Neural cell (in vitro differentiated cells): Measurements from ENCODE around the gene TCOF1. TPM values are rescaled to one million over a fixed set of nuclear protein-coding genes. Genes with fewer than 3 reads are reported as not detected.

Experiments used
- H2AFZ ChIP-seq: fragments of 200-600, 300-800 bp; sonication (generic), shearing (Covaris generic); 2 replicates; pipeline ENCODE4 v1.6.0; 2014; ENCODE audit warnings: low read depth, mild to moderate bottlenecking, antibody characterized with exemption, low read length, moderate library complexity
- H3F3A ChIP-seq: fragments of 200-600 bp; shearing (Covaris generic); 2 replicates; pipeline ENCODE4 v1.6.1; 2016; ENCODE audit warnings: mild to moderate bottlenecking, moderate library complexity, mixed read lengths, antibody characterized with exemption, low read length; ENCODE audit not compliant: insufficient read depth, poor library complexity, severe bottlenecking
- H3K27ac ChIP-seq: fragments of 200-600, 300-800 bp; sonication (generic), shearing (Covaris generic); 2 replicates; pipeline ENCODE4 v1.5.1; 2014; ENCODE audit warnings: mild to moderate bottlenecking, low read length, moderate library complexity
- H3K27me3 ChIP-seq: fragments of 300-800, 200-600 bp; sonication (generic), shearing (Covaris generic); 2 replicates; pipeline ENCODE4 v1.6.0; 2014; ENCODE audit warnings: mild to moderate bottlenecking, low read depth, low read length, moderate library complexity; ENCODE audit not compliant: insufficient read depth
- H3K36me3 ChIP-seq: fragments of 300-800, 200-600 bp; sonication (generic), shearing (Covaris generic); 2 replicates; pipeline ENCODE4 v1.5.1; 2014; ENCODE audit warnings: mild to moderate bottlenecking, antibody characterized with exemption, low read length, moderate library complexity; ENCODE audit not compliant: insufficient read depth
- H3K4me2 ChIP-seq: fragments of 300-800, 200-600 bp; sonication (generic), shearing (Covaris generic); 2 replicates; pipeline ENCODE4 v1.6.0; 2014; ENCODE audit warnings: mild to moderate bottlenecking, low read length
- H3K4me3 ChIP-seq: fragments of 300-800, 200-600 bp; sonication (generic), shearing (Covaris generic); 2 replicates; pipeline ENCODE4 v1.5.1; 2014; ENCODE audit warnings: mild to moderate bottlenecking, low read length, moderate library complexity
- H3K79me2 ChIP-seq: fragments of 200-600 bp; shearing (Covaris generic); replicated peaks from 2 replicates; pipeline ENCODE4 v1.6.0; 2014; ENCODE audit warnings: mild to moderate bottlenecking, low read length, moderate library complexity; ENCODE audit not compliant: insufficient read depth
- H3K9ac ChIP-seq: fragments of 300-800, 200-600 bp; sonication (generic), shearing (Covaris generic); 2 replicates; pipeline ENCODE4 v1.6.1; 2016; ENCODE audit warnings: mild to moderate bottlenecking, low read length, mixed read lengths
- H3K9me2 ChIP-seq: fragments of 200-600 bp; shearing (Covaris generic); 2 replicates; pipeline ENCODE4 v1.6.1; 2016; ENCODE audit warnings: mild to moderate bottlenecking, low read length, mixed read lengths; ENCODE audit not compliant: insufficient read depth
- H3K9me3 ChIP-seq: fragments of 200-600, 300-800 bp; sonication (generic), shearing (Covaris generic); 2 replicates; pipeline ENCODE4 v1.6.1; 2016; ENCODE audit warnings: mild to moderate bottlenecking, mixed run types, low read length, moderate library complexity, mixed read lengths
- H4K20me1 ChIP-seq: fragments of 200-600 bp; shearing (Covaris generic); 2 replicates; pipeline ENCODE4 v1.6.1; 2016; ENCODE audit warnings: mild to moderate bottlenecking, mixed run types; ENCODE audit not compliant: insufficient read depth
- CTCF ChIP-seq: fragments of 450-650 bp; IDR thresholded peaks from 2 replicates; pipeline ENCODE4 v1.5.1; 2014; ENCODE audit warnings: antibody characterized with exemption, mild to moderate bottlenecking, moderate library complexity; ENCODE audit not compliant: poor library complexity, severe bottlenecking
- EP300 ChIP-seq: fragments of 450-650 bp; conservative IDR thresholded peaks from 2 replicates; pipeline ENCODE4 v1.6.1; 2014; ENCODE audit warnings: antibody characterized with exemption, mild to moderate bottlenecking, moderate library complexity; ENCODE audit not compliant: poor library complexity, severe bottlenecking
- EZH2 ChIP-seq: fragments of 200-600, 300-800 bp; shearing (Covaris generic), sonication (generic); IDR thresholded peaks from 2 replicates; pipeline ENCODE4 v1.6.1; 2014; ENCODE audit warnings: antibody characterized with exemption, low read length, borderline replicate concordance, mild to moderate bottlenecking; ENCODE audit not compliant: insufficient read depth, poor library complexity, severe bottlenecking
- MXI1 ChIP-seq: fragments of 450-650 bp; conservative IDR thresholded peaks from 2 replicates; pipeline ENCODE4 v1.6.1; 2014; ENCODE audit warnings: antibody characterized with exemption, mild to moderate bottlenecking; ENCODE audit not compliant: poor library complexity, severe bottlenecking
- POLR2AphosphoS5 ChIP-seq: IDR thresholded peaks from 2 replicates; pipeline ENCODE4 v1.6.1; 2012
- RAD21 ChIP-seq: fragments of 450-650 bp; conservative IDR thresholded peaks from 2 replicates; pipeline ENCODE4 v1.6.1; 2014; ENCODE audit warnings: antibody characterized with exemption, mild to moderate bottlenecking, moderate library complexity
- SMC3 ChIP-seq: fragments of 450-650 bp; conservative IDR thresholded peaks from 2 replicates; pipeline ENCODE4 v1.6.1; 2014; ENCODE audit warnings: antibody characterized with exemption, mild to moderate bottlenecking, moderate library complexity; ENCODE audit not compliant: poor library complexity
- TAF1 ChIP-seq: IDR thresholded peaks from 2 replicates; pipeline ENCODE4 v1.6.1; 2012; ENCODE audit warnings: low read depth
- polyA plus RNA-seq: library from polyadenylated mRNA; depleted of rRNA; stranded (reverse); fragments of >200 nt; gene quantifications from 2 replicates; pipeline ENCODE4 v1.2.3, GENCODE V29; 2014
- TF ChIP-seq, protein P1 (sequence below): IDR thresholded peaks from 2 replicates; pipeline ENCODE4 v1.6.1; 2012; ENCODE audit warnings: borderline replicate concordance

The TCOF1 gene
- polyA plus RNA-seq, 1 donor from 2014 or later, result 6.5 TPM

DNA sequence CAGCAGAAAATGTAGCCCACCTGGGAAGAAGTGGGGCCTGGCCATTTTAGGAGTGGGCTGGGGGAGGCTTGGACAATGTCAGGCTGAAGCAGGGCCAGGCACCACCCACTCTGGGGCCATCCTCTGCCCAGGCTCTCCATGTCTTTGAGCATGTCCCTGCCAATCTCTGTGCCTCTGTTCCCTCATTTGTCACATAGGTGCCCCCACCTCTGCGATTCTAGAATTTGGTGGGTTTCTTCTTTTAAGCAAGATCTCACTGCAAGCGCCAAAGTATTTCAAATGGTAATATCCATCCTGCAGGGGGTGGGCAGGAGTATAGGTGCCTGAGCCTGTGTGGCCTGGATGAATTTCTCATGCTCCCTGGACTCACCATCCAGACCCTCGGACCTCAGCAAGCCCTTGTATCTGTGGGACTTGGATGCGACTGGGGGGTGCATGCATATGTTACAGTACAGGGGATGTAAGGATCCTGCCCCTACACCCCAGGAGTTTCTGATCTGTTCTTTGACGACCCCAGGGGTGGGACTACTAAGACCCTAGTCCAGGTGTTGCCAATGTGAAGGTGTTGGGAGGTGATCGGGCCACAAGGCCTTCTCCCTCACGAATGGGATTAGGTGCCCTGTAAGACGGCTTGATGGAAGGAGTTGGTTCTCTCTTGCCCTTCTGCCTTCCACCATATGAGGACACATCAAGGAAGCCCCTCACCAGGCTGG is 50.9 kb downstream of the TCOF1 start:
- Histone ChIP-seq H3K9me3 (no peaks in the 10 kb centered on the region), H3K4me2 (no peak overlapping the region), H3K9ac (no peak overlapping the region), H3F3A (no peaks in the 10 kb centered on the region), H3K27me3 (no peaks in the 10 kb centered on the region), H4K20me1 (no peaks in the 10 kb centered on the region), H3K4me3 (no peak overlapping the region), H3K79me2 (no peaks in the 10 kb centered on the region), H3K36me3 (no peaks in the 10 kb centered on the region), H3K9me2 (no peaks in the 10 kb centered on the region), H2AFZ (no peak overlapping the region), H3K27ac (no peak overlapping the region)
- TF ChIP-seq, protein P1, sequence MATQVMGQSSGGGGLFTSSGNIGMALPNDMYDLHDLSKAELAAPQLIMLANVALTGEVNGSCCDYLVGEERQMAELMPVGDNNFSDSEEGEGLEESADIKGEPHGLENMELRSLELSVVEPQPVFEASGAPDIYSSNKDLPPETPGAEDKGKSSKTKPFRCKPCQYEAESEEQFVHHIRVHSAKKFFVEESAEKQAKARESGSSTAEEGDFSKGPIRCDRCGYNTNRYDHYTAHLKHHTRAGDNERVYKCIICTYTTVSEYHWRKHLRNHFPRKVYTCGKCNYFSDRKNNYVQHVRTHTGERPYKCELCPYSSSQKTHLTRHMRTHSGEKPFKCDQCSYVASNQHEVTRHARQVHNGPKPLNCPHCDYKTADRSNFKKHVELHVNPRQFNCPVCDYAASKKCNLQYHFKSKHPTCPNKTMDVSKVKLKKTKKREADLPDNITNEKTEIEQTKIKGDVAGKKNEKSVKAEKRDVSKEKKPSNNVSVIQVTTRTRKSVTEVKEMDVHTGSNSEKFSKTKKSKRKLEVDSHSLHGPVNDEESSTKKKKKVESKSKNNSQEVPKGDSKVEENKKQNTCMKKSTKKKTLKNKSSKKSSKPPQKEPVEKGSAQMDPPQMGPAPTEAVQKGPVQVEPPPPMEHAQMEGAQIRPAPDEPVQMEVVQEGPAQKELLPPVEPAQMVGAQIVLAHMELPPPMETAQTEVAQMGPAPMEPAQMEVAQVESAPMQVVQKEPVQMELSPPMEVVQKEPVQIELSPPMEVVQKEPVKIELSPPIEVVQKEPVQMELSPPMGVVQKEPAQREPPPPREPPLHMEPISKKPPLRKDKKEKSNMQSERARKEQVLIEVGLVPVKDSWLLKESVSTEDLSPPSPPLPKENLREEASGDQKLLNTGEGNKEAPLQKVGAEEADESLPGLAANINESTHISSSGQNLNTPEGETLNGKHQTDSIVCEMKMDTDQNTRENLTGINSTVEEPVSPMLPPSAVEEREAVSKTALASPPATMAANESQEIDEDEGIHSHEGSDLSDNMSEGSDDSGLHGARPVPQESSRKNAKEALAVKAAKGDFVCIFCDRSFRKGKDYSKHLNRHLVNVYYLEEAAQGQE, result no peak
- no peak for TF ChIP-seq EZH2
- TF ChIP-seq CTCF, result no peak
- TF ChIP-seq RAD21, result no peak
- no peak for TF ChIP-seq MXI1
- TF ChIP-seq EP300, result no peak
- TF ChIP-seq POLR2AphosphoS5, result no peak
- TF ChIP-seq TAF1, result no peak
- TF ChIP-seq SMC3, result no peak

DNA sequence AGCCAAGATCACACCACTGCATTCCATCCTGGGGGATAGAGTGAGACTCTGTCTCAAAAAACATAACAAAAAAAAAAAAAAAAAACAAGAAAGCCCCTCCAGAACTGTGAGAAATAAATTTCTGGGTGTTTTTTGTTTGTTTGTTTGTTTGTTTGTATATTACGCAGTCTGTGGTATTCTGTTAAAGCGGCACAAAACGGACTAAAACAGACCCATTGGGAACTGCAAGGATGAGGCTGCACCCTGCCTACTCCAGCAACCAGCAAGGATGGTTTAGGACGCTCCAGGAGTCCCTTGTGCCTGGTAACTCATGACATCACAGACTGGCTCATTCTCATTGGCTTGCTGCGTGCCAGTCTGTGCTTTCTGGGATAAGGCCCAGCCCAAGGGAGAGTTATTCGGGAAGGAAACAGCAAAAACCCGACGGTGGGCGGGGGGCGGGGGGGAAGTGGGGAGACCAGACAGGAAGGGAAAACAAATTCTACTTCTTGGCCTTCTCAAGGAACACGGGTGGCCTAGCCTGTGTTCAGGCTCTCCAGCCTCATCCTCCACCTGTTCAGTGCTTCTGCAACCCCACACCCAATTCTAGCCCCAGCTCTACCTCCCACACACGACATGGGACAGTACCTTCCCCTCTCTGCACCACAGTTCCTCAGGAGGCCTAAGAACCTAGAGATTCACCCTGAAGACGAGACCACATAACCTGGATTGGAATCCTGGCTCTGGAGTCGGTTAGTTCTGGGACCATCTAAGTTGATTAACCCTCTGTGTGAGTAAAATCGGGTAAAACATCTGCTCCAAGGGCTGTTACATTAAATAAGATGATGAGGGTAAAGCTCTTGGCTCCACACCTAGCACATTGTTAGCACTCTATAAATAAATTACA is 52.4 kb downstream of the TCOF1 start:
- no peak overlapping the region for H3K9ac ChIP-seq
- H3K9me2 ChIP-seq, result no peaks in the 10 kb centered on the region
- no peak overlapping the region for H2AFZ ChIP-seq
- H3K36me3 ChIP-seq, result no peaks in the 10 kb centered on the region
- no peaks in the 10 kb centered on the region for H3K9me3 ChIP-seq
- TF ChIP-seq, protein P1, result no peak
- no peak for TF ChIP-seq CTCF
- no peak for TF ChIP-seq MXI1
- no peak for TF ChIP-seq RAD21
- no peak for TF ChIP-seq EZH2
- TF ChIP-seq EP300, result no peak
- H3K27ac ChIP-seq, result no peak overlapping the region
- no peak overlapping the region for H3K4me3 ChIP-seq
- no peaks in the 10 kb centered on the region for H3K79me2 ChIP-seq
- no peaks in the 10 kb centered on the region for H3F3A ChIP-seq
- H3K4me2 ChIP-seq, result no peak overlapping the region
- no peaks in the 10 kb centered on the region for H4K20me1 ChIP-seq
- H3K27me3 ChIP-seq, result no peaks in the 10 kb centered on the region
